GM19468 (cell line): ENCODE data around the gene LAMTOR1.
A peak's percentile ranks its signal among the peaks of the same experiment; 100 is the strongest.
"Not testable (repeated sequence)": the region's sequence is repeated elsewhere in the genome, so short reads cannot be mapped to it uniquely, and the experiment has no call there.

Experiments
- ATAC-seq: cut with Tn5 transposase; IDR thresholded peaks from one replicate; pipeline ENCODE4 v1.9.1; 2021; ENCODE audit warnings: mild to moderate bottlenecking, moderate library complexity, moderate number of reproducible peaks; ENCODE audit not compliant: unreplicated experiment; ENCODE audit errors: extremely low read depth

The LAMTOR1 gene

DNA sequence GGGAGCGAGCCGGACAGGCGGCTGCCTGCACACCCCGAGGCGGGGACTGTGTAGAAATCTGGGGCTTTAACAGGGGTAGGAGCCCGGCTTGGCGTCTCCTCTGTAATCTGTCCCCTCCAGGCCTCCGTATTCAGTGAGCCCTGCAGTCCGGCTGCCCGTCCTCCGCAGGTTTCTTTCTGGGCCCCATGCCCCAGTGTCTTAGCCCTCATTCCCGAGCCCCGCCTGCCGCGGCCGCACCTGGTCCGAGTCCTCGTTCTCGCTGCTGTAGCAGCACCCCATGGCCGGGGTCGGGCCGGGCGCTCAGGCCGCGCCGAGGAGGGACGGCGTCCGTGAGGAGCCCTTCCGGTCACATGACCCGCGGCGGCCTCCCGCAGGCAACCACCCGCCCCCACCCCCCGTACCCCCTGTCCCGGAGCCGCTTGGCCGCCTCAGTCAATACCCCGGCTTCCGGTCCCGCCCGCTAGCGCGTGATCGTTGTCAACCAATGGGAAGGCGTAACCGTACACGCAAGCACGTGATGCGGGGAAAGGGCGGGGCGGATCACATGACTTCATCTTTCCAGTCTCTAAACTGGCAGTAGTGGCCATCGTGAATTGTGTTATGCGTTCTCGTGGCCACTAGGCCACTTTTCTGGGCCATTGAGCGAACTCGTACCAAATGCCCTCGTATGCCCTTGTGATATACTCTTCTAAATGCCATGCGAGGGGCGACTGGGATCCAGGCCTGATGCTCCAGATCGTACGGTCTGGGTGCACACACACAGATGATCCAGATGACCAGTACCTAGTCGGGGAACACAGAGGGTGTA lies at the start of gene LAMTOR1:
Gene LAMTOR1, minus strand, starts transcription at position 352 of the 808 bp plus-strand sequence. Its CDS starts 73 bp downstream, at position 279.
- ATAC-seq, result peak; percentile 83

DNA sequence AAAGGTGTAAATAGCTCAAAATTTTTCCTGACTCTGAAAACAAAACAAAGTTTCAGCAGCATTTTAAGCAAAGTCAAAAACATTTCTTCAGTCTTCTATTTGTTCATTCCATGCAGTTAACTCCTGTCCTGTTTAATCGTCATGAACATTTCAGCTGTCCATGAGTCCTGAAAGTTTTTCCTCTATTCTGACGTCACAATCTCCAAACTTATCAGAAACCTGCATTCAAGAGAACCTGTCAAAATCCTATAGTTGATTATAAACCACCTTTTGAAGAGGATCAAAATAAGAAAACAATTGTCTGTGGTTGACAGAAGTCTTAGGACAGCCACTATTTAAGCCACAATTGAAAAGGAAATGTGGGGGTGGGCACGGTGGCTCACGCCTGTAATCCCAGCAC lies 47.8 kb upstream of the LAMTOR1 start:
- ATAC-seq, result no peak

DNA sequence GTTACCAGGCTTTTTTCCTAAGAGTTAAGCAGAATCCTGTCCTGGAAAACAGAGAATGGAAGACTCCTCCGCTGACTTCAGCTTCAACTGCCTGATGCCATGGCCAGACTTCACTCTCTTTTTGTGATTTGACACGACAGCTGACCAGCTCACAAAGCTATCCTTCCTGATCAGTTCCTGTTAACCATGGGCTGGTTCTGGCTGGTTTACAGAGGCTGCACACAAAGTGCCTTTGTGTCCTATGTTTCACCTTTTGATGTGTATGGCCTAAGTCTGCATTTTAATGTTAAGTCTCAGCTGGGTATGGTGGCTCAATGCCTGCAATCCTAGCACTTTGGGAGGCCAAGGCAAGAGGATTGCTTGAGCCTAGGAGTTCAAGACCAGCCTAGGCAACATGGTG lies 43.5 kb upstream of the LAMTOR1 start:
- ATAC-seq, result no peak

DNA sequence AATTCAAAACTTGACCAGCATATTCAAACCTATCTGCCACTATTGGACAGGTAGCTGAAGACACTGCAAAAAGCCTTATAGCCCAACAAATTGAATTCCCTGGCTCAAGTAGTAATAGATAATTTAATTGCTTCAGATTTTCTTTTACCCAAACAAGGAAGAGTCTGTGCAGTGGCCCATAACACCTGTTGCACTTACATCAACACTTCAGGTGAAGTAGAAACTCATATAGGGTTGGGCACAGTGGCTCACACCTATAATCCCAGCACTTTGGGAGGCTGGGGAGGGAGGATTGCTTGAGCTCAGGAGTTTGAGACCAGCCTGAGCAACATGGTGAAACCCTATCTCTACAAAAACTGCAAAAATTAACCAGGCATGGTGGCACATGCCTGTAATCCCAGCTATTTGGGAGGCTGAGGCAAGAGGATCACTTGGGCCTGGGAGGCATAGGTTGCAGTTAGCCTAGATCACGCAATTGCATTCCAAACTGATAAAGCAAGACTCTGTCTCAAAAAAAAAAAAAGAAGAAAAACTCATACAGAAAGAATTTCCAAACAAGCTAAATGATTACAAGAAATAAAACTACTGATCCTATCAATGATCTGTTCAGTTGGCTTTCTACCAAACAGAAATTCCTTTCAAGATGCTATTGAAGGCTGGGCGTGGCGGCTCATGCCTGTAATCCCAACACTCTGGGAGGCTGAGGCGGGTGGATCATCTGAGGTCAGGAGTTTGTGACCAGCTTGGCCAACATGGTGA lies 41.9 kb upstream of the LAMTOR1 start:
- no peak for ATAC-seq

- not testable (repeated sequence) for ATAC-seq
These were observed 39.4 kb upstream of the LAMTOR1 start for GRCh38 chr11:72142543-72142942.

DNA sequence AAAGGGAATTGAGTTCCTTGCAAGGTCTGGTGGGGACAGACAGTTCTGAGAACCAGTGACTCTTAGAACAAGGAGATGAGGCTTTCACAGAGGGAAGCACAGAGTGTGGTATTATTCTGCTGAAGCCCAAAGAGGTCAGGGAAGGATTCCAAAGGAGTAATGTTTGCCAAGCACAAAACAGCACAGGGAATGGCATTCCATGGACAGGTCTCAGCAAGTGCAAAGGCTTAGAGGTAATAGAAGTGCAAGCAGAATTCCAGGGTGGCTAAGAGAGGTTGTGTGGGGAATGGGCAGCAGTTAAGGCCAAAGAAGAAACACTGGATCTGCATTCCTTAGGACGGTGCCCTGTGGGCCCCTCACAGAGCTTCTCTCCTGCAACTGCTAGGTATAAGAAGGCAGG lies 39.0 kb upstream of the LAMTOR1 start:
- ATAC-seq, result not testable (repeated sequence)

- ATAC-seq, result no peak
These were observed 38.0 kb upstream of the LAMTOR1 start for GRCh38 chr11:72141066-72141465.

DNA sequence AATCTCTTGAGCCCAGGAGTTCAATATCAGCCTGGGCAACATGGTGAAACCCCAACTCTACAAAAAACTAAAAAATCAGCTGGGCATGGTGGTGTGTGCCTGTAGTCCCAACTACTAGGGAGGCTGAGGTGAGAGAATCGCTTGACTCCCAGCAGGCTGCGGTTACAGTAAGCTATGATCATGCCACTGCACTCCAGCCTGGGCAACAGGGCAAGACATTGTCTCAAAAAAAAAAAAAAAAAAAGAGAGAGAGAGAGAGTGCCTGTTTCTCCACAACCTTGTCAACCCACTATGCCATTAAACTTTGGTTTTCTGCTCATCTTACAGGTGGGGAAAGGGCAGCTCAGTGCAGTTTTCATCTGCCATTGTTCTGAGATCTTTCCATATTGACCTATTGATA lies 37.6 kb upstream of the LAMTOR1 start:
- no peak for ATAC-seq

DNA sequence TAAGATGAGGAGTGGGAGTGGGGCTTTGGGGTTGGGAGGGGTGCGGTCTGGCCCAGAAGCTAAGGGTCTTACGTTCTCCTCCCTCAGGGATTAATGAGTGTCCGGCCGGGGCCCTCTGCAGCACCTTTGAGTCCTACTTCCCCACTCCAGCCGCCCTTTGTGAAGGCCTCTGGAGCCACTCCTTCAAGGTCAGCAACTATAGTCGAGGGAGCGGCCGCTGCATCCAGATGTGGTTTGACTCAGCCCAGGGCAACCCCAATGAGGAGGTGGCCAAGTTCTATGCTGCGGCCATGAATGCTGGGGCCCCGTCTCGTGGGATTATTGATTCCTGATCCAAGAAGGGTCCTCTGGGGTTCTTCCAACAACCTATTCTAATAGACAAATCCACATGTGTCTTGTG lies 36.4 kb upstream of the LAMTOR1 start:
- no peak for ATAC-seq

GRCh38 chr11:72138821-72139390 lies 35.8 kb upstream of the LAMTOR1 start:
- ATAC-seq, result no peak

DNA sequence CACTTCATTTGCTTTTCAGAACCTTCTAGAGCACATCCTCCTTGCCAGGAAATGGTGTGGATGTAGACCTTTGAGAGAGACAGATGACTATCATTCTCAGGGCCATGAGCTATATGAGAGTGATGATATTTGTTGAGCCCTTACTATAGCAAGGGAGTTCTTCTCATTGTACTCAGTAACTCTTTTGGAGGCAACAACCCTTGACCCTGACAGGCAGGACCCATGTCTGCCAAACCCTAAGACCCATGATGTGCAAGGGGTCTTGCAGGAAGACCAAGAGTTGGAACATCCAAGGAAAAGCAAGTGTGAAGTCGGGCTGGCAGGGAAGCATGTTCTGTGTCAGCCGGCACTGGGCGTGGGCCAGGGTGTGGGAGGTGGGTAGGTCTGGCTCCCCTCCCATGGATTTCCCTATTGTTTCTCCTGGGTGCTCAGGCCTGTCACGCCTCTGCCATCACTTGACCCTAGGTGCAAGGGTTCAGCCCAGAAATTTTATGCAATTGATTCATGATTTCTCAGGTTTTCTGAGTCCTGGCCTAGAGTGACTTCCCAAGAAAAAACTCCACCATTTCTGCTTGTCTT lies 33.7 kb upstream of the LAMTOR1 start:
- ATAC-seq, result no peak

GRCh38 chr11:72135891-72136683 lies 33.0 kb upstream of the LAMTOR1 start:
- ATAC-seq, result no peak

- ATAC-seq, result not testable (repeated sequence)
These were observed 32.4 kb upstream of the LAMTOR1 start, which contains the start of gene FOLR3 for GRCh38 chr11:72135473-72135872. Gene FOLR3, plus strand, starts transcription at chr11:72135725. Its CDS starts 228 bp downstream, at chr11:72135953.

- ATAC-seq, result no peak
These were observed 29.5 kb upstream of the LAMTOR1 start for GRCh38 chr11:72132646-72133045.

- ATAC-seq, result no peak
These were observed 26.3 kb upstream of the LAMTOR1 start for GRCh38 chr11:72129381-72129780.

GRCh38 chr11:72127923-72128322 lies 24.8 kb upstream of the LAMTOR1 start:
- ATAC-seq, result no peak

DNA sequence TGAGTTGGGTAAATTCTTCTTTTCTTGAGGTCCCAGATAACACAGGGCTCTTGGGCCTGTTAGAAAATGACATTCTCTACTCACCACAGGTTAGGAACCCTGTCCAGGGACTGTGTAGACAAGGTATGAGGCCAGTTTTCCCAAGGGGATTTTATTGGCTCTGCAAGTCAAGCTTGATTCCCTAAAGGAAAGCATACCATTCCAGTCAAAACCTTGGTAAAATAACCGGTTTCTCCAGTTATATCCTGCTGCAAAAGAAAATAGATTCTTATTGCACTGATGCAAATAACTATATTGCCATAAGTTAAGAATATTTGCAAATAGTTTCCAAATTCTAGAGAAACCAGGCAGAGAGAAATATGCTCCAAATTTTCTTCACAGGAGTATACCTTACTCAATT lies 22.9 kb upstream of the LAMTOR1 start:
- no peak for ATAC-seq

GRCh38 chr11:72124046-72124445 lies 20.9 kb upstream of the LAMTOR1 start:
- no peak for ATAC-seq

DNA sequence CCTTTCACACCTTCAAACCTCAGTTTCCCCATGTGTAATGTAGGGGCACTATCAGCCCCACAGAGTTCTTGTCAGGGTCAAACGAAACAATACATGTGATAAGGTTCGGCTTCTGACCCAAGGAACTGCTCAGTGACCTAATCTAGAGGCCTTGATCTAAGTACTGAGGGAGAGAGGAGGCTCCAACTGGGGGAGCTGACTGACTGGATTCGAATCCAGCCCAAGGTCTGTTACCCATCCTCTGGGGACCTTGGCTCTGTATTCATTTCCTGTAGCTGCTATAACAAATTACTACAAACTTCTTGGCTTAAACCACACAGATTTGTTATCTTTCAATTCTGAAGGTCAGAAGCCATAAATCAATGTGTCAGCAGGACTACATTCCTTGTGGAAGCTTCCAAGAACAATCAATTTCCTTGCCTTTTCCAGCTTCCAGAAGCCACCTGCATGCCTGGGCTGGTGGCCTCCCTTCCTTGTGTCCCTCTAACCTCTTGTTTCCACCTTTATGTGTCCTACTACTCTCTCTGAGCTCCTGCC lies 20.1 kb upstream of the LAMTOR1 start:
- ATAC-seq, result no peak

DNA sequence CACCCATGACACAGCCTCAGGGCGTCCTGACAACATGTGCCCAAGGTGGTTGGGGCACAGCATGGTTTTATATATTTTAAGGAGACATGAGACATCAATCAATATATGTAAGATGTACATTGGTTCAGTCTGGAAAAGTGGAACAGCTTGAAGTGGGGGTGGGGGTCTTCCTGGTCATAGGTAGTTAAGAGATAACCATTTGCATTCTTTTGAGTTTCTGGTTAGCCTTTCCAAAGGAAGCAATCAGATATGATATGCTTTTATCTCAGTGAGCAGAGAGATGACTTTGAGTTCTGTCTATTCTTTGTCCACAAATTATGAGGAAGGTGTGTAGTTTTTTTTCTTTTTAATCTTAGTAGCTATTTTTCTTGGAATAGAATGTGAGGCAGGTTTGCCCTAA lies 19.5 kb upstream of the LAMTOR1 start:
- ATAC-seq, result no peak
